K562 (cell line): ENCODE results near the gene PPIL4. TPM values are rescaled to one million over a fixed set of nuclear protein-coding genes. Genes with fewer than 3 reads are reported as not detected.

Source experiments
- BRF2 ChIP-seq: IDR thresholded peaks from 3 replicates; pipeline ENCODE4 v1.6.1; 2011; ENCODE audit warnings: borderline replicate concordance, mild to moderate bottlenecking; ENCODE audit not compliant: insufficient read length, insufficient read depth
- CBX8 ChIP-seq: fragments of 200-600 bp; sonication (generic); IDR thresholded peaks from 2 replicates; pipeline ENCODE4 v1.6.1; 2012; ENCODE audit warnings: borderline replicate concordance, mixed run types, low read depth, mild to moderate bottlenecking, moderate library complexity, mixed read lengths, low read length, control low read depth, inconsistent platforms; ENCODE audit not compliant: poor library complexity, severe bottlenecking; ENCODE audit errors: extremely low read depth
- DPF2 ChIP-seq: fragments of 450-650 bp; IDR thresholded peaks from 2 replicates; pipeline ENCODE4 v1.6.1; 2016
- FOSL1 ChIP-seq: fragments of 200-800 bp; sonication (Bioruptor generic); conservative IDR thresholded peaks from 2 replicates; pipeline ENCODE4 v1.6.1; 2016; ENCODE audit warnings: missing genetic modification characterization, missing compliant biosample characterization
- FOXA3 ChIP-seq, 2 experiments: fragments of 450-650 bp in 1 of 2; sonication (generic) in 1 of 2; formaldehyde crosslinking; IDR thresholded peaks in 1 of 2; conservative IDR thresholded peaks in 1 of 2; 2 replicates each; pipeline versions ENCODE4 v1.4.0 to v1.8.0; 2020 to 2022; ENCODE audit warnings: mild to moderate bottlenecking in 2 of 2, missing genetic modification reagents in 1 of 2
- GATAD2B ChIP-seq: fragments of 450-650 bp; IDR thresholded peaks from 2 replicates; pipeline ENCODE4 v1.6.1; 2017; ENCODE audit warnings: mild to moderate bottlenecking, borderline replicate concordance
- KAT7 ChIP-seq: sonication (generic); formaldehyde crosslinking; IDR thresholded peaks from 2 replicates; pipeline ENCODE4 v1.8.0; 2022; ENCODE audit warnings: missing genetic modification reagents, mild to moderate bottlenecking, borderline replicate concordance
- MED1 ChIP-seq: sonication (generic); formaldehyde crosslinking; IDR thresholded peaks from 2 replicates; pipeline ENCODE4 v1.8.1; 2023; ENCODE audit warnings: missing genetic modification reagents, borderline replicate concordance
- MTA1 ChIP-seq: fragments of 450-650 bp; IDR thresholded peaks from 2 replicates; pipeline ENCODE4 v1.6.1; 2017; ENCODE audit warnings: borderline replicate concordance
- NR2C1 ChIP-seq, 2 experiments: fragments of 450-650 bp; IDR thresholded peaks; 2 replicates each; pipeline ENCODE4 v1.6.1; 2017; ENCODE audit warnings: mild to moderate bottlenecking in 2 of 2, antibody characterized with exemption in 1 of 2, inconsistent platforms in 1 of 2, missing compliant biosample characterization in 1 of 2, missing genetic modification characterization in 1 of 2
- SMARCC2 ChIP-seq: fragments of 450-650 bp; IDR thresholded peaks from 2 replicates; pipeline ENCODE4 v1.6.1; 2017; ENCODE audit warnings: antibody characterized with exemption, moderate library complexity, mild to moderate bottlenecking, low read depth
- SRF ChIP-seq, 2 experiments: fragments of 250-450, 450-650 bp in 1 of 2; sonication (Bioruptor Pico) in 1 of 2; sonication (generic) in 1 of 2; formaldehyde crosslinking; IDR thresholded peaks; 2 replicates each; pipeline versions ENCODE4 v1.5.0 to v1.5.1; 2020 to 2022; ENCODE audit warnings: mild to moderate bottlenecking in 1 of 2, missing genetic modification reagents in 1 of 2
- TCF15 ChIP-seq: fragments of 250-450 bp; sonication (Bioruptor Pico); IDR thresholded peaks from 2 replicates; pipeline ENCODE4 v1.8.0; 2022; ENCODE audit warnings: moderate library complexity, mild to moderate bottlenecking, inconsistent platforms
- TEAD1 ChIP-seq, 2 experiments: fragments of 450-650 bp in 1 of 2; sonication (generic) in 1 of 2; formaldehyde crosslinking; IDR thresholded peaks; 2 replicates each; pipeline versions ENCODE4 v1.4.0 to v1.8.0; 2020 to 2022; ENCODE audit warnings: mild to moderate bottlenecking in 2 of 2, missing genetic modification reagents in 1 of 2
- WHSC1 ChIP-seq: IDR thresholded peaks from one replicate; pipeline ENCODE4 v1.6.1; 2012; ENCODE audit warnings: low read length, control low read depth, inconsistent platforms
- ZC3H4 ChIP-seq: sonication (generic); formaldehyde crosslinking; IDR thresholded peaks from 2 replicates; pipeline ENCODE4 v1.9.0; 2021; ENCODE audit warnings: missing genetic modification reagents, borderline replicate concordance
- ZFX ChIP-seq: sonication (generic); formaldehyde crosslinking; IDR thresholded peaks from 2 replicates; pipeline ENCODE4 v1.8.0; 2022; ENCODE audit warnings: mild to moderate bottlenecking, missing genetic modification reagents, moderate library complexity
- ZNF175 ChIP-seq: fragments of 200-800 bp; sonication (Bioruptor generic); IDR thresholded peaks from 2 replicates; pipeline ENCODE4 v1.6.1; 2016; ENCODE audit warnings: low read depth, mild to moderate bottlenecking, missing genetic modification characterization, missing compliant biosample characterization
- ZNF24 ChIP-seq: fragments of 450-650 bp; IDR thresholded peaks from 2 replicates; pipeline ENCODE4 v1.6.1; 2016
- ZNF699 ChIP-seq: fragments of 250-450 bp; sonication (Bioruptor Pico); IDR thresholded peaks from 2 replicates; pipeline ENCODE4 v1.8.0; 2021; ENCODE audit warnings: mild to moderate bottlenecking, moderate library complexity; ENCODE audit not compliant: insufficient replicate concordance
- ZNF764 ChIP-seq: fragments of 250-450 bp; sonication (Bioruptor Pico); IDR thresholded peaks from 2 replicates; pipeline ENCODE4 v1.4.0; 2020; ENCODE audit warnings: low read depth, mild to moderate bottlenecking, moderate library complexity
- polyA plus RNA-seq, 8 experiments: library from polyadenylated mRNA; depleted of rRNA in 4 of 8; stranded (reverse) in 5 of 8; unstranded in 3 of 8; fragments of >200 nt; fragmentation: Nextera tagmentation in 2 of 8; fragmentation: Illumina TruSeq in 1 of 8; extraction: Ambion mirVana in 2 of 8; extraction: Trizol in 1 of 8; gene quantifications; 2 replicates each; pipeline versions ENCODE4 v1.2.1 to v1.2.3, GENCODE V29; 2011 to 2014; ENCODE audit warnings: inconsistent platforms in 1 of 8, missing spikeins in 1 of 8
- total RNA-seq, 7 experiments: library from RNA; depleted of rRNA in 6 of 7; stranded (reverse); fragments of >200 nt in 6 of 7; fragmentation: Illumina TruSeq in 2 of 7; extraction: Trizol in 2 of 7; gene quantifications; 2 replicates each; pipeline versions ENCODE4 v1.2.1 to v1.2.3, GENCODE V29; 2011 to 2021; ENCODE audit warnings: low replicate concordance in 1 of 7
- TF ChIP-seq, protein P1 (sequence below): fragments of 200-800 bp; sonication (Bioruptor generic); IDR thresholded peaks from 2 replicates; pipeline ENCODE4 v1.6.1; 2016; ENCODE audit warnings: missing genetic modification characterization, missing compliant biosample characterization

Gene PPIL4
- total and polyA plus RNA-seq, 9 of the 15 experiments (the other 6 are each of a cell fraction or from before 2014, with no cell fraction given) = 14.5 to 55.2 (median 45.9) TPM

DNA sequence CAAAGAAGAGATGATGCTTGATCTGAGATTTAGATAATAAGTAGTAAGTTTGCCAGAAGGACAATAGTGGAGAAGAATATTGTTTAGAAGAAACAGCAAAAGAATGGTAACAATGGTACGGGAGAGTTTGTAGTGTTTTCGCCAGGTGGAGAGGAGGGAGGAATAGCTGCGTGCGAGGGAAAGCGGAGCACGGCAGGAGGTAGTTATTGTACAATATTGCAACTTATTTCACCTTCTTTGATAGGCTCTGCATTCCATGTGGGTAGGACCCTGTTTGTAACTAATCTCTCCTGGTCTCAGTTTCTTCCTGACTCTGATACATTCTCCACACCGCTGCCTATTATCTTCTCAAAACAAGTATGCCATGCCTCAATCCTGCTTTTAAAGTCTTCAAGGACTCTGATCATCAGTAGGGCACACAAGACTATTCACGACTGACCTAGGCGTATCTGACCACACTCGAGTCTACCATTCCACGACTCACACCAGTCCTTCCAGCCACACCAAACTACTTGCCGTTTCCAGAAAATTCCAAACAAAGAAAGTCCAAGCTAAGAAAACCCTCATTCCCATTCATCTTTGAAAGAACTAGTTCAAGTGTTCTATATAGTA, 1.1 kb downstream of the PPIL4 start (continued):
- no peak for TF ChIP-seq ZFX (CRISPR knock-in tag)
- no peak for TF ChIP-seq FOSL1 (tag)
- TF ChIP-seq BRF2 = no peak
- TF ChIP-seq FOXA3 (CRISPR knock-in tag; conservative IDR thresholded peaks at IDR 0.05 in 1 of 2, IDR thresholded peaks at IDR 0.05 in 1 of 2) = no peak
- no peak for TF ChIP-seq ZNF175 (CRISPR knock-in tag)
- TF ChIP-seq MED1 (CRISPR knock-in tag) = no peak
- no peak for TF ChIP-seq ZNF699 (CRISPR knock-in tag)
- no peak for TF ChIP-seq TCF15 (CRISPR knock-in tag)
- TF ChIP-seq SMARCC2 = no peak
- TF ChIP-seq TEAD1 (CRISPR knock-in tag; IDR thresholded peaks at IDR 0.05) = 0 out of 4 replicates have a peak, but pooled peaks of 1 of the 2 experiments have one; percentile 7
- no peak for TF ChIP-seq WHSC1
- TF ChIP-seq GATAD2B = no peak
- TF ChIP-seq SRF (CRISPR knock-in tag; IDR thresholded peaks at IDR 0.05) = no peak
- TF ChIP-seq MTA1 = no peak
- TF ChIP-seq, protein P1, sequence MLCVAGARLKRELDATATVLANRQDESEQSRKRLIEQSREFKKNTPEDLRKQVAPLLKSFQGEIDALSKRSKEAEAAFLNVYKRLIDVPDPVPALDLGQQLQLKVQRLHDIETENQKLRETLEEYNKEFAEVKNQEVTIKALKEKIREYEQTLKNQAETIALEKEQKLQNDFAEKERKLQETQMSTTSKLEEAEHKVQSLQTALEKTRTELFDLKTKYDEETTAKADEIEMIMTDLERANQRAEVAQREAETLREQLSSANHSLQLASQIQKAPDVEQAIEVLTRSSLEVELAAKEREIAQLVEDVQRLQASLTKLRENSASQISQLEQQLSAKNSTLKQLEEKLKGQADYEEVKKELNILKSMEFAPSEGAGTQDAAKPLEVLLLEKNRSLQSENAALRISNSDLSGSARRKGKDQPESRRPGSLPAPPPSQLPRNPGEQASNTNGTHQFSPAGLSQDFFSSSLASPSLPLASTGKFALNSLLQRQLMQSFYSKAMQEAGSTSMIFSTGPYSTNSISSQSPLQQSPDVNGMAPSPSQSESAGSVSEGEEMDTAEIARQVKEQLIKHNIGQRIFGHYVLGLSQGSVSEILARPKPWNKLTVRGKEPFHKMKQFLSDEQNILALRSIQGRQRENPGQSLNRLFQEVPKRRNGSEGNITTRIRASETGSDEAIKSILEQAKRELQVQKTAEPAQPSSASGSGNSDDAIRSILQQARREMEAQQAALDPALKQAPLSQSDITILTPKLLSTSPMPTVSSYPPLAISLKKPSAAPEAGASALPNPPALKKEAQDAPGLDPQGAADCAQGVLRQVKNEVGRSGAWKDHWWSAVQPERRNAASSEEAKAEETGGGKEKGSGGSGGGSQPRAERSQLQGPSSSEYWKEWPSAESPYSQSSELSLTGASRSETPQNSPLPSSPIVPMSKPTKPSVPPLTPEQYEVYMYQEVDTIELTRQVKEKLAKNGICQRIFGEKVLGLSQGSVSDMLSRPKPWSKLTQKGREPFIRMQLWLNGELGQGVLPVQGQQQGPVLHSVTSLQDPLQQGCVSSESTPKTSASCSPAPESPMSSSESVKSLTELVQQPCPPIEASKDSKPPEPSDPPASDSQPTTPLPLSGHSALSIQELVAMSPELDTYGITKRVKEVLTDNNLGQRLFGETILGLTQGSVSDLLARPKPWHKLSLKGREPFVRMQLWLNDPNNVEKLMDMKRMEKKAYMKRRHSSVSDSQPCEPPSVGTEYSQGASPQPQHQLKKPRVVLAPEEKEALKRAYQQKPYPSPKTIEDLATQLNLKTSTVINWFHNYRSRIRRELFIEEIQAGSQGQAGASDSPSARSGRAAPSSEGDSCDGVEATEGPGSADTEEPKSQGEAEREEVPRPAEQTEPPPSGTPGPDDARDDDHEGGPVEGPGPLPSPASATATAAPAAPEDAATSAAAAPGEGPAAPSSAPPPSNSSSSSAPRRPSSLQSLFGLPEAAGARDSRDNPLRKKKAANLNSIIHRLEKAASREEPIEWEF (CRISPR knock-in tag) = no peak
- TF ChIP-seq DPF2 = peak; percentile 48; the same call in 1 of the 2 replicates
- TF ChIP-seq CBX8 = no peak
- no peak for TF ChIP-seq ZNF24
- 0 out of 2 replicates have a peak, but pooled peaks have one; percentile 83 for TF ChIP-seq KAT7 (CRISPR knock-in tag)
- no peak for TF ChIP-seq ZNF764
- no peak for TF ChIP-seq NR2C1 (IDR thresholded peaks at IDR 0.05)
- TF ChIP-seq NR2C1 (tag; IDR thresholded peaks at IDR 0.05) = no peak
- TF ChIP-seq ZC3H4 (CRISPR knock-in tag) = no peak
